ENCODE measurements around the gene PFAS.

Gene PFAS

GRCh38 chr17:8264836-8265542, 15.9 kb downstream of the PFAS start:
- intact Hi-C loops (cut with DNase I), result no loop called here
- DNase-seq, result peak in 2 of 10 donors; percentile 59 to 73

- intact Hi-C loops (cut with DNase I), result no loop called here
- peak in 1 of 10 donors; percentile 76 for DNase-seq
These were observed 17.8 kb downstream of the PFAS start for GRCh38 chr17:8266648-8267479.

- intact Hi-C loops (cut with DNase I), result no loop called here
- DNase-seq, result peak in 1 of 10 donors; percentile 5
These were observed 18.5 kb downstream of the PFAS start for GRCh38 chr17:8267480-8268147.

- intact Hi-C loops (cut with DNase I), result no loop called here
- DNase-seq, result peak in 2 of 10 donors; percentile 65 to 77
These were observed 19.6 kb downstream of the PFAS start for GRCh38 chr17:8268550-8269298.

GRCh38 chr17:8272421-8272820, 23.3 kb downstream of the PFAS start:
- intact Hi-C loops (cut with DNase I), result no loop called here
- no peak for DNase-seq

- intact Hi-C loops (cut with DNase I), result no loop called here
- DNase-seq, result no peak
These were observed 24.9 kb downstream of the PFAS start for GRCh38 chr17:8273884-8274444.

- intact Hi-C loops (cut with DNase I), result no loop called here
- DNase-seq, result no peak
These were observed 25.7 kb downstream of the PFAS start for GRCh38 chr17:8274816-8275215.

GRCh38 chr17:8275421-8276290, 26.6 kb downstream of the PFAS start:
- intact Hi-C loops (cut with DNase I), result no loop called here
- DNase-seq, result peak in 1 of 10 donors; percentile 9

GRCh38 chr17:8277317-8277716, 28.2 kb downstream of the PFAS start:
- DNase-seq, result no peak
- intact Hi-C loops (cut with DNase I), result no loop called here

GRCh38 chr17:8282345-8282744, 33.3 kb downstream of the PFAS start:
- peak in 1 of 10 donors; percentile 0 for DNase-seq
- intact Hi-C loops (cut with DNase I), result no loop called here

- intact Hi-C loops (cut with DNase I), result no loop called here
- no peak for DNase-seq
These were observed 34.3 kb downstream of the PFAS start for GRCh38 chr17:8283356-8283755.

GRCh38 chr17:8284126-8284525, 35.0 kb downstream of the PFAS start:
- intact Hi-C loops (cut with DNase I), result no loop called here

GRCh38 chr17:8285270-8286181, 36.4 kb downstream of the PFAS start:
- intact Hi-C loops (cut with DNase I), result no loop called here
- peak in 1 of 10 donors; percentile 42 for DNase-seq

More at GRCh38 chr17:8284126-8284525, 35.0 kb downstream of the PFAS start:
- DNase-seq, result no peak

- DNase-seq, result peak in 1 of 10 donors; percentile 70
- intact Hi-C loops (cut with DNase I), result no loop called here
These were observed 38.7 kb downstream of the PFAS start for GRCh38 chr17:8287651-8288335.

GRCh38 chr17:8288336-8289102, 39.4 kb downstream of the PFAS start, which contains the start of gene RANGRF:
Gene RANGRF (plus strand): TSS chr17:8288670. CDS start chr17:8288789, 119 bp downstream.
- peak; percentile 82 to 98 (median 90) for DNase-seq
- intact Hi-C loops (cut with DNase I), result no loop called here

GRCh38 chr17:8289103-8289397, 40.0 kb downstream of the PFAS start:
- intact Hi-C loops (cut with DNase I), result no loop called here
- DNase-seq, result no peak

- no peak for DNase-seq
- intact Hi-C loops (cut with DNase I), result no loop called here
These were observed 41.0 kb downstream of the PFAS start for GRCh38 chr17:8290043-8290442.

Data from posterior cingulate gyrus (tissue), 11 donors.